Hematopoietic multipotent progenitor cell (in vitro differentiated cells): ENCODE results near the gene MNT. TPM values are rescaled to one million over a fixed set of nuclear protein-coding genes. Genes with fewer than 3 reads are reported as not detected.

Source experiments
- DNase-seq, 3 donors: peaks; one replicate each; pipeline ENCODE4 v3.0.0-alpha.2; 2011 to 2015; ENCODE audit warnings: low read depth in 2 of 3, low spot score in 2 of 3
- total RNA-seq: library from RNA; depleted of rRNA; stranded (reverse); fragments of >200 nt; gene quantifications from one replicate; pipeline ENCODE4 v1.2.3, GENCODE V29; 2012

The MNT gene
- total RNA-seq, 1 donor, result 23.4 TPM

GRCh38 chr17:2416010-2416734 lies 15.3 kb upstream of the MNT start:
- peak; percentile 75 to 88 (median 78) for DNase-seq

GRCh38 chr17:2415081-2415480 lies 14.2 kb upstream of the MNT start:
- DNase-seq, result no peak

GRCh38 chr17:2414446-2415064 lies 13.7 kb upstream of the MNT start:
- no peak for DNase-seq

- no peak for DNase-seq
These were observed 11.7 kb upstream of the MNT start for GRCh38 chr17:2412561-2413021.

- DNase-seq, result no peak
These were observed 10.1 kb upstream of the MNT start for GRCh38 chr17:2410951-2411350.

GRCh38 chr17:2406903-2407790 lies 6.3 kb upstream of the MNT start:
- DNase-seq, result no peak

- DNase-seq, result no peak
These were observed 5.5 kb upstream of the MNT start for GRCh38 chr17:2406271-2406902.

GRCh38 chr17:2405247-2405926 lies 4.5 kb upstream of the MNT start:
- no peak for DNase-seq

GRCh38 chr17:2403044-2403443 lies 2.2 kb upstream of the MNT start:
- DNase-seq, result no peak

GRCh38 chr17:2402544-2402943 lies 1.7 kb upstream of the MNT start:
- peak in 1 of 3 donors; percentile 28 for DNase-seq

- peak; percentile 90 to 100 (median 99) for DNase-seq
These were observed 764 bp upstream of the MNT start for GRCh38 chr17:2401426-2402221.

GRCh38 chr17:2400474-2400866 lies 390 bp downstream of the MNT start:
- peak in 1 of 3 donors; percentile 49 for DNase-seq

- peak; percentile 95 to 96 (median 96) for DNase-seq
These were observed 1.0 kb downstream of the MNT start for GRCh38 chr17:2399572-2400473.

GRCh38 chr17:2398655-2399571 lies 1.9 kb downstream of the MNT start:
- peak in 2 of 3 donors; percentile 80 to 83 for DNase-seq

- no peak for DNase-seq
These were observed 2.7 kb downstream of the MNT start for GRCh38 chr17:2398182-2398581.

GRCh38 chr17:2397247-2398171 lies 3.4 kb downstream of the MNT start:
- DNase-seq, result no peak
